ENCODE results near the gene EXD3.

DNA sequence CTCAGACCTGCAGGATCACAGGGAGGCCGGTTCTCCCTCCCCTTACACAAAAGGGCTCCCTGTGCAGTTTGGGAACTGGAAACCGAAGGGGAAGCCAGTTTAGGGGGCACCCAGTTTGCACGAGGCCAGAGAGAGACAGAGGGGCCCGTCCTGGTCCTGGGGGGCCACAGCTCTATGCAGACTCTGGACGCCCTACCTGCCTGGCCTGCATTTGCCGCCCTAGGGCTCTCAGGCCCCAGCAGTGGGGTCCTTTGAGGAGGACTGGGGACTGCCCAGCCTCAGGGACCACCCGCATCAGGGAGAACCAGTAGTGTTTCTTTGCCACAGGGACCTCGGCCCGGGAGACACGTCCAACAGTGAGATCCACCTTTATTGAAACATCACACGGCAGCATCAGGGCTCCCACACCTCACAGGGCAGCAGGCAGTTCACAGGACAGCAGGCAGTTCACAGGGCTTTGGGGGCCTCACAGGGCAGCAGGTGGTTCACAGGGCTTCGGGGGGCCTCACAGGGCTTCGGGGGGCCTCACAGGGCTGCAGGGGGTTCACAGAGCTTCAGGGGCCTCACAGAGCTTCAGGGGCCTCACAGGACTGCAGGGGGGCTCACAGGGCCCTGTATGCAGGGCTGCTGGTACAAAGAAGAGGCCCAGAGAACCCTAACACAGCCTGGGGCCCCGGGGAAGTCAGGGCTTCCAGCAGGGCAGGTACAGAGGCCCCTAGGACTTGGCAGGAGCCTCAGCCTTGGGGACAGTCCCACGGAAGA, 36.8 kb upstream of the EXD3 start:
- TF ChIP-seq EZH2 (optimal IDR thresholded peaks at IDR 0.05; ENCODE audit: low read depth, low read length) = no peak
- TF ChIP-seq, protein P1, sequence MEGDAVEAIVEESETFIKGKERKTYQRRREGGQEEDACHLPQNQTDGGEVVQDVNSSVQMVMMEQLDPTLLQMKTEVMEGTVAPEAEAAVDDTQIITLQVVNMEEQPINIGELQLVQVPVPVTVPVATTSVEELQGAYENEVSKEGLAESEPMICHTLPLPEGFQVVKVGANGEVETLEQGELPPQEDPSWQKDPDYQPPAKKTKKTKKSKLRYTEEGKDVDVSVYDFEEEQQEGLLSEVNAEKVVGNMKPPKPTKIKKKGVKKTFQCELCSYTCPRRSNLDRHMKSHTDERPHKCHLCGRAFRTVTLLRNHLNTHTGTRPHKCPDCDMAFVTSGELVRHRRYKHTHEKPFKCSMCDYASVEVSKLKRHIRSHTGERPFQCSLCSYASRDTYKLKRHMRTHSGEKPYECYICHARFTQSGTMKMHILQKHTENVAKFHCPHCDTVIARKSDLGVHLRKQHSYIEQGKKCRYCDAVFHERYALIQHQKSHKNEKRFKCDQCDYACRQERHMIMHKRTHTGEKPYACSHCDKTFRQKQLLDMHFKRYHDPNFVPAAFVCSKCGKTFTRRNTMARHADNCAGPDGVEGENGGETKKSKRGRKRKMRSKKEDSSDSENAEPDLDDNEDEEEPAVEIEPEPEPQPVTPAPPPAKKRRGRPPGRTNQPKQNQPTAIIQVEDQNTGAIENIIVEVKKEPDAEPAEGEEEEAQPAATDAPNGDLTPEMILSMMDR (IDR thresholded peaks at IDR 0.05; ENCODE audit: low read length) = no peak
- TF ChIP-seq EZH2phosphoT487 (IDR thresholded peaks at IDR 0.05; ENCODE audit: low read length) = no peak
